GM12878 (cell line): ENCODE data around the gene SGCD.

Experiments used
- BRCA1 ChIP-seq: IDR thresholded peaks from 2 replicates; pipeline ENCODE4 v1.6.1; 2011; ENCODE audit warnings: low read depth, low read length, improper control_type of control experiment
- CTCF ChIP-seq, 3 experiments: IDR thresholded peaks in 2 of 3; conservative IDR thresholded peaks in 1 of 3; 2 replicates each; pipeline ENCODE4 v1.5.1; 2011; ENCODE audit warnings: low read depth in 3 of 3, low read length in 3 of 3, mild to moderate bottlenecking in 3 of 3, control low read depth in 2 of 3, moderate library complexity in 2 of 3, inconsistent platforms in 1 of 3, mixed read lengths in 1 of 3; ENCODE audit not compliant: control insufficient read depth in 2 of 3, insufficient read depth in 1 of 3; ENCODE audit errors: extremely low read depth in 1 of 3
- GABPA ChIP-seq: IDR thresholded peaks from 2 replicates; pipeline ENCODE4 v1.6.1; 2014; ENCODE audit warnings: antibody characterized with exemption, low read depth, mild to moderate bottlenecking, inconsistent platforms
- KDM1A ChIP-seq: fragments of 200-600 bp; sonication (generic); IDR thresholded peaks from 2 replicates; pipeline ENCODE4 v1.6.1; 2016; ENCODE audit warnings: borderline replicate concordance
- NRF1 ChIP-seq: conservative IDR thresholded peaks from 2 replicates; pipeline ENCODE4 v1.6.1; 2011; ENCODE audit warnings: mild to moderate bottlenecking, low read depth, low read length, improper control_type of control experiment
- POLR2A ChIP-seq: IDR thresholded peaks from 2 replicates; pipeline ENCODE4 v1.6.1; 2011; ENCODE audit warnings: low read depth, mild to moderate bottlenecking, low read length
- ZNF274 ChIP-seq: IDR thresholded peaks from one replicate; pipeline ENCODE4 v1.8.0; 2011; ENCODE audit not compliant: insufficient read length, insufficient read depth

DNA sequence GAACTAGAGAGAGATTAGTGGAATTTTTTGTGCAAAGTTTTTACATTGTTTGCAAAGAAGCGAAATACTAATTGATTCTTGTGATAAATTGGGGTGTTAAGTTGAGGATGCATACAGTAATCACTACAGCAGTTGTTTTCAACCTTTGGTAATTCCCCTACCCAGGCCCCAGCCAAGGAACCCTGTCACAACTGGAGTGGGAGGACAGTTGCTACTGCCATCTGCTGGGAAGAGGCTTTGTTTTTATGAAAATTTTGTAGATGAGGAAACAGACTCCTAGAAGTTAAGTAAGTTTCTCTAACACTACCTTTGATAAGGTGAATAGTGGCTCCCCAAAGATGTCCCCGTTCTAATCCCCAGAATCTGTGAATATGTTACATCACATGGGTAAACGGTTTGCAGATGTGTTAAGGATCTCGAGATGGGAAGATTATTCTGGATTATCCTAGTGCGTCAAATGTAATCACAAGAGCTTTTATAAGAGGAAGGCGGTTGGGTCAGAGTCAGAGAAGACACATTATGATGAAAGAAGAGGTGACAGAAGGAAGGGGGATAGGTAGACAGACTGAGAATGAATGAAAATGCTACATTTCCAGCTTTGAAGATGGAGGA is 489.1 kb downstream of the SGCD start:
- TF ChIP-seq BRCA1 (no peak), CTCF (IDR thresholded peaks at IDR 0.05 in 2 of 3, conservative IDR thresholded peaks at IDR 0.05 in 1 of 3; ENCODE audit: control insufficient read depth in 2 of 3, extremely low read depth in 1 of 3, insufficient read depth in 1 of 3, low read depth in 3 of 3, low read length in 3 of 3) (peak; percentile 50 to 71 (median 53)), KDM1A (no peak), NRF1 (no peak), POLR2A (no peak), GABPA (no peak), ZNF274 (no peak)
